ENCODE data around the gene ZNF254. TPM values are rescaled to one million over a fixed set of nuclear protein-coding genes. Genes with fewer than 3 reads are reported as not detected.
"Not testable (repeated sequence)": the region's sequence is repeated elsewhere in the genome, so short reads cannot be mapped to it uniquely, and the experiment has no call there.

The ZNF254 gene
- total and polyA plus RNA-seq, 2 donors = 13.1 to 20.4 TPM

DNA sequence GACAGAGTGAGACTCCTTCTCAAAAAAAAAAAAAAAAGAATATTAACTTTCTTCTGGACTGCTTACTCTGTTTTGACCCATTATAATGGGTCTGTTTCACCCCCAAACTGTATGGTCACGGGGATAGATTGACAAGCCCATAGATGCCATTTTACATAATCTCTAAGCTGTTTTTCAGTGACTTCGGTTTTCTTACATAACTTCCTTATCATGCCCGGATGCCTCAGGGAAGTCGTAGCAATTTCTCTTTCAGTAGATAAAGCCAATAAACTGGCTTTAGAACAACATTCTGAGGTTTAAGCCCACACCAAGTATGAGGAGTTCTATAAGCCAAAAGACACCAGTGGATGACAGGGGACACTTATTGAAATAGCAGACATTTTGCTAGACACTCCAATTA, 5.9 kb upstream of the ZNF254 start:
- Histone ChIP-seq H3K27me3 (ENCODE audit: control insufficient read depth in 2 of 2, insufficient read depth in 1 of 2, low read length in 1 of 2) (no peaks in the 10 kb centered on the region), H3K4me1 (ENCODE audit: control insufficient read depth in 2 of 2, insufficient read depth in 2 of 2, low read length in 2 of 2) (no peaks in the 10 kb centered on the region), H3K36me3 (ENCODE audit: control insufficient read depth in 2 of 2, insufficient read depth in 2 of 2, low read length in 1 of 2) (peaks cover 0 to 8% of the 10 kb centered on the region in 2 donors), H3K9me3 (ENCODE audit: control insufficient read depth in 2 of 2, insufficient read depth in 1 of 2, low read length in 1 of 2) (no peaks in the 10 kb centered on the region), H3K27ac (ENCODE audit: low read depth in 1 of 2, low read length in 1 of 2) (no peak overlapping the region), H3K4me3 (ENCODE audit: low read length in 2 of 2) (no peak overlapping the region)
- 79% methylated on average over 4 of the region's 4 CpGs for WGBS
- no peak for DNase-seq (ENCODE audit: low read depth in 6 of 9, low spot score in 9 of 9)

DNA sequence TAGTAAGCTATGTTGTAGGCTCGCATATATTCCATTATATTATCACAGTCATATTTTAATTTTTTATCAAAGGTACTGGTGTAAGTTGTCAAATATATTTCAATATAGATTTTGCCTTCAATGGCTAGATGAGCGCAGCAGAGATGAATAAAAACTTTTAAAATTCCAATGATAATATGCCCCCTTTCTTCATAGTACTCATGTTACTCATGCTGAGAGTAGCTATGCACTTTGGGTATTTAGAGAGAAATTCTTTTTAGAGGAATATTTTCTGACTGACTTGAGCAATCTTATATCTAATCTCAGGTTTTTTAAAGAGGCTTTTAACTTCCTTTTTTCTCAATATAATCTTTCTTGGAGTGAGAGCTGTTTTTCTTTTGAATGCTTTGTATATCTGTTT, 11.4 kb downstream of the ZNF254 start:
- Histone ChIP-seq H3K4me3 (ENCODE audit: low read length in 2 of 2) (no peak overlapping the region), H3K9me3 (ENCODE audit: control insufficient read depth in 2 of 2, insufficient read depth in 1 of 2, low read length in 1 of 2) (peaks cover 0 to 9% of the 10 kb centered on the region in 2 donors), H3K27me3 (ENCODE audit: control insufficient read depth in 2 of 2, insufficient read depth in 1 of 2, low read length in 1 of 2) (no peaks in the 10 kb centered on the region), H3K4me1 (ENCODE audit: control insufficient read depth in 2 of 2, insufficient read depth in 2 of 2, low read length in 2 of 2) (no peaks in the 10 kb centered on the region), H3K27ac (ENCODE audit: low read depth in 1 of 2, low read length in 1 of 2) (no peak overlapping the region), H3K36me3 (ENCODE audit: control insufficient read depth in 2 of 2, insufficient read depth in 2 of 2, low read length in 1 of 2) (peaks cover 0 to 9% of the 10 kb centered on the region in 2 donors)
- WGBS = 98% methylated on average over 2 of the region's 2 CpGs
- DNase-seq (ENCODE audit: low read depth in 6 of 9, low spot score in 9 of 9) = no peak

DNA sequence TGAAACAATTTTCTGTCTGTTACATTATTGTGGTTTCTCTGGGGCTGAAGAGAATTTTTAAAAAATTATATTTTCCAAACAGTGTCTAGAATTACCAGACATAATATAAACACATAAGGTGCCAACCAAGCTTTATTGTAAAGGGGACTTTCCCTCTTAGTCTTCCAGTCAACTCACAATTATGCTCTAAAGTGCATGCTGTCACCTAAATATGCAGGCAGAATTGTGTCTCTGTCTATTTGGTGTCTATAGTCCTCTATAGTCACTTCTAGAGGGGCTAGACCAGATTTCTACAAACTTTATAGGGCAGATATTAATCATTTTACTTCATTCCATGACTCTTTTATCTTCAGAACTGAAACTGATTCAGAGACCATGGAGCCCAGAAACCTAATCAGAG, 12.8 kb downstream of the ZNF254 start:
- Histone ChIP-seq H3K27ac (ENCODE audit: low read depth in 1 of 2, low read length in 1 of 2) (no peak overlapping the region), H3K36me3 (ENCODE audit: control insufficient read depth in 2 of 2, insufficient read depth in 2 of 2, low read length in 1 of 2) (peaks cover 3% of the 10 kb centered on the region in 2 donors), H3K27me3 (ENCODE audit: control insufficient read depth in 2 of 2, insufficient read depth in 1 of 2, low read length in 1 of 2) (no peaks in the 10 kb centered on the region), H3K9me3 (ENCODE audit: control insufficient read depth in 2 of 2, insufficient read depth in 1 of 2, low read length in 1 of 2) (peaks cover 0 to under 1% of the 10 kb centered on the region in 2 donors), H3K4me1 (ENCODE audit: control insufficient read depth in 2 of 2, insufficient read depth in 2 of 2, low read length in 2 of 2) (no peaks in the 10 kb centered on the region), H3K4me3 (ENCODE audit: low read length in 2 of 2) (no peak overlapping the region)
- DNase-seq (ENCODE audit: low read depth in 6 of 9, low spot score in 9 of 9) = no peak

DNA sequence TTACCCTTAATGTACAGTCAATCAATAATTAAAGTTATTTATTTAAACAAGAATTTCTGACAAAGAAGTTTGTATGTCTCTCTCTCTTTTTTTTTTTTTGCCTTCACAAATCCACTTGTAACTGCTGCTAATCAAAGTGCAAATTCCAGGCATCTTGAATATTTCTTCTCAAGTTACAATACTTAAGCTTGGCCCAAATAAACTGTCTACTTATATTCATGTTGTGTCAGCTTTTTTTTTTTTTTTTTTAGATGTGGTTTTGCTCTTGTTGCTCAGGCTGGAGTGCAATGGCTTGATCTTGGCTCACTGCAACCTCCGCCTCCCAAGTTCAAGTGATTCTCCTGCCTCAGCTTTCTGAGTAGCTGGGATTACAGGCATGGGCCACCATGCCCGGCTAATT, 13.6 kb downstream of the ZNF254 start:
- H3K9me3 ChIP-seq (ENCODE audit: control insufficient read depth in 2 of 2, insufficient read depth in 1 of 2, low read length in 1 of 2); DNase-seq (ENCODE audit: low read depth in 6 of 9, low spot score in 9 of 9); H3K27ac ChIP-seq (ENCODE audit: low read depth in 1 of 2, low read length in 1 of 2); H3K27me3 ChIP-seq (ENCODE audit: control insufficient read depth in 2 of 2, insufficient read depth in 1 of 2, low read length in 1 of 2); H3K4me3 ChIP-seq (ENCODE audit: low read length in 2 of 2); H3K4me1 ChIP-seq (ENCODE audit: control insufficient read depth in 2 of 2, insufficient read depth in 2 of 2, low read length in 2 of 2); H3K36me3 ChIP-seq (ENCODE audit: control insufficient read depth in 2 of 2, insufficient read depth in 2 of 2, low read length in 1 of 2): not testable (repeated sequence)
- WGBS = 93% methylated on average over 2 of the region's 2 CpGs

DNA sequence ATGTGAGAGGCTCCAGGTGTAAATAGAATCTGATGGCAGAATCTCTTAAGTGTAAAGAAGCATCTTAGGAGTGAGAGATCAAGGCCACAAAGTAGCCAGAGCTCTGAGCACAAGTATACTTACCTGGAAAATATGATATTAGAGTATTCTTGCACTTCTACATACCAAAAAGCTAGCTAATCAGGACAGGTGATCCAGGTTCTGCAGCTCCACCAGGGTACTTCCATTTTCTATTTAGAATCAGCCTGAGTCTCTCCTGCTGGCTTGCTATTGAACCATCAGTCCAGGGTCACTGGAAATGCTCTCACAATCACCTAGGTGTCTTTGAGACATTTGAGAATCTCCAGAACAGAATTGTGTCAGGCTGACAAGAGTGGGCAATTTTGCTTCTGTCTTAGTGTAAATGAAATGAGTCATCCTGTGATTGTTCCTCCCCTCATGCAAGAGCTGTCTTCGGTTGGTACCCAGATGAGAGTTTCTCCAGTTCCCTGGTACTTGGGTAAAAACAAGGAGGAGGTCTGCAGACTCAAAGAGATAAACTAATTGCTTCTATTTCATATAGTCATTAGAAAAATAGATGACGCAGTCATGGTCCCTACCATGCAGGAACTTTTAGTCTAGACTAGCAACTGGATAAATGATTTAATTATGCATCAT, 14.6 kb downstream of the ZNF254 start:
- no peaks in the 10 kb centered on the region for H3K4me1 ChIP-seq (ENCODE audit: control insufficient read depth in 2 of 2, insufficient read depth in 2 of 2, low read length in 2 of 2)
- WGBS = 96% methylated on average over 2 of the region's 2 CpGs
- no peaks in the 10 kb centered on the region for H3K27me3 ChIP-seq (ENCODE audit: control insufficient read depth in 2 of 2, insufficient read depth in 1 of 2, low read length in 1 of 2)
- no peak overlapping the region for H3K4me3 ChIP-seq (ENCODE audit: low read length in 2 of 2)
- H3K27ac ChIP-seq (ENCODE audit: low read depth in 1 of 2, low read length in 1 of 2) = no peak overlapping the region
- no peaks in the 10 kb centered on the region for H3K9me3 ChIP-seq (ENCODE audit: control insufficient read depth in 2 of 2, insufficient read depth in 1 of 2, low read length in 1 of 2)
- DNase-seq (ENCODE audit: low read depth in 6 of 9, low spot score in 9 of 9) = no peak
- peaks cover 3% of the 10 kb centered on the region in 2 donors for H3K36me3 ChIP-seq (ENCODE audit: control insufficient read depth in 2 of 2, insufficient read depth in 2 of 2, low read length in 1 of 2)

DNA sequence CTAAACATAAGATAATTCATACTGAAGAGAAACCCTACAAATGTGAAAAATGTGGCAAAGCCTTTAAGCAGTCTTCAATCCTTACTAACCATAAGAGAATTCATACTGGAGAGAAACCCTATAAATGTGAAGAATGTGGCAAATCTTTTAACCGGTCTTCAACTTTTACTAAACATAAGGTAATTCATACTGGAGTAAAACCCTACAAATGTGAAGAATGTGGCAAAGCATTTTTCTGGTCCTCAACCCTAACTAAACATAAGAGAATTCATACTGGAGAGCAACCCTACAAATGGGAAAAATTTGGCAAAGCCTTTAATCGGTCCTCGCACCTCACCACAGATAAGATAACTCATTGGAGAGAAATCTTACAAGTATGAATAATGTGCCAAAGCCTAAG, 40.6 kb downstream of the ZNF254 start:
- DNase-seq (ENCODE audit: low read depth in 6 of 9, low spot score in 9 of 9) = no peak
- peaks cover 3 to 10% of the 10 kb centered on the region in 2 donors for H3K36me3 ChIP-seq (ENCODE audit: control insufficient read depth in 2 of 2, insufficient read depth in 2 of 2, low read length in 1 of 2)
- no peak overlapping the region for H3K27ac ChIP-seq (ENCODE audit: low read depth in 1 of 2, low read length in 1 of 2)
- no peak overlapping the region for H3K4me3 ChIP-seq (ENCODE audit: low read length in 2 of 2)
- 98% methylated on average over 3 of the region's 3 CpGs for WGBS
- peaks cover 4 to 9% of the 10 kb centered on the region in 2 donors for H3K9me3 ChIP-seq (ENCODE audit: control insufficient read depth in 2 of 2, insufficient read depth in 1 of 2, low read length in 1 of 2)
- no peaks in the 10 kb centered on the region for H3K27me3 ChIP-seq (ENCODE audit: control insufficient read depth in 2 of 2, insufficient read depth in 1 of 2, low read length in 1 of 2)
- no peaks in the 10 kb centered on the region for H3K4me1 ChIP-seq (ENCODE audit: control insufficient read depth in 2 of 2, insufficient read depth in 2 of 2, low read length in 2 of 2)

DNA sequence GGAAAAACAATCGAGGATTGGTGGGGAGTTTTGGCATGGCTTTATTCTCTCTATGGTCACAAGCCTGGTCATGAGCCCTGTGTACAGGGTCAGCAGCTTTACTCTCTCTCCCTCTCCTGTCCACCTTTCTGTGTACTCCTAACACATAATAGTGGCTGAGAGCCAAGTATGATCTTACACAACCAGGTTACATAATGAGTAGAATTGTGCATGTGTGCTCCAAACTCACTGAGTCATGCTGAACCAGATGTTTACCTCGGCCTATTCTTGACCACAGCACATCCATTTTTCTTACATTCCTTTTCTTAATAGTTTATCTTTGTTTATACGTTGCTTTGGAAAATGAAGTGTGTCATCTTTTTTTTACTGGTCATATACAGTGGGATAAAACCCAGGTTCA, 53.1 kb downstream of the ZNF254 start:
- Histone ChIP-seq H3K9me3 (ENCODE audit: control insufficient read depth in 2 of 2, insufficient read depth in 1 of 2, low read length in 1 of 2) (peaks cover 6 to 19% of the 10 kb centered on the region in 2 donors), H3K4me1 (ENCODE audit: control insufficient read depth in 2 of 2, insufficient read depth in 2 of 2, low read length in 2 of 2) (no peaks in the 10 kb centered on the region), H3K27ac (ENCODE audit: low read depth in 1 of 2, low read length in 1 of 2) (no peak overlapping the region), H3K4me3 (ENCODE audit: low read length in 2 of 2) (no peak overlapping the region), H3K27me3 (ENCODE audit: control insufficient read depth in 2 of 2, insufficient read depth in 1 of 2, low read length in 1 of 2) (no peaks in the 10 kb centered on the region), H3K36me3 (ENCODE audit: control insufficient read depth in 2 of 2, insufficient read depth in 2 of 2, low read length in 1 of 2) (peaks cover 0 to 7% of the 10 kb centered on the region in 2 donors)
- 99% methylated on average over 3 of the region's 3 CpGs for WGBS
- DNase-seq (ENCODE audit: low read depth in 6 of 9, low spot score in 9 of 9) = no peak

DNA sequence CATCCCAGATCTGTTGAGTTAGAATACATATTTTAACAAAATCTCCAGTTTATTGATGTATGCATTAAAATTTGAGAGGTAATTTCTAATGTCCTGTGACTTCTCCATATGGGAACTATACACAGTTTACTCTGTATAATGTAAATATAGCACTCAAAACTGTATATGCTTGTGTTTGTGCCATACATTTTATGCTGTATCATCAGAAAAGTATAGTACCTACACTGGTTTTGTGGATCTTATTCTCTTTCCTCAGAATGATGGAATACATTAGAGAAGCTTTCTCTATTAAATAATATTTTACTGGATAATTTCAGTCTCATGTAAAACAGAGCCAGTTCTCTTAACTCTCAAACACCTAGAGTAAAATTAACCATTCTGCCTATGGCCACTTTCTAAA, 53.6 kb downstream of the ZNF254 start:
- no peak for DNase-seq (ENCODE audit: low read depth in 6 of 9, low spot score in 9 of 9)
- peaks cover 0 to 7% of the 10 kb centered on the region in 2 donors for H3K36me3 ChIP-seq (ENCODE audit: control insufficient read depth in 2 of 2, insufficient read depth in 2 of 2, low read length in 1 of 2)
- no peak overlapping the region for H3K27ac ChIP-seq (ENCODE audit: low read depth in 1 of 2, low read length in 1 of 2)
- H3K9me3 ChIP-seq (ENCODE audit: control insufficient read depth in 2 of 2, insufficient read depth in 1 of 2, low read length in 1 of 2) = peaks cover 6 to 16% of the 10 kb centered on the region in 2 donors
- no peak overlapping the region for H3K4me3 ChIP-seq (ENCODE audit: low read length in 2 of 2)
- H3K4me1 ChIP-seq (ENCODE audit: control insufficient read depth in 2 of 2, insufficient read depth in 2 of 2, low read length in 2 of 2) = no peaks in the 10 kb centered on the region
- H3K27me3 ChIP-seq (ENCODE audit: control insufficient read depth in 2 of 2, insufficient read depth in 1 of 2, low read length in 1 of 2) = no peaks in the 10 kb centered on the region

DNA sequence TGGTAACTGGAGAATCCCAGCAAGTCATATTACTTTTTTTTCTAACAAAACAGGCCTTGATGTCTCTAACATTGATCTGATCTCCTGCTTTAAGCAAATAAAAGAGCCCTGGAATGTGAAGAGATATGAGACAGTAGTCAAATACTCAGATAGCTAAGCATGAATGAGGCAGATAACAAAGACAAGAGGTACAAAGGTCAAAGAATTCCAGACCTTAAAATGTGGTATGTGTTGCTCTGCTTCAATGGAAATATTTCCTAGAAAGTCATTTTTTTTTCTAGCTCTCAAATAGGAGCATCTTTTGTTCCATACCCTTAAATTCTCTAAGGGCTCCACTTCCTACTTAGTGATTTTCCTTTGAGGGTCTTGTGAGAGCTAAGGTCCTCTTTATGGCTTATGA, 54.6 kb downstream of the ZNF254 start:
- H3K27me3 ChIP-seq (ENCODE audit: control insufficient read depth in 2 of 2, insufficient read depth in 1 of 2, low read length in 1 of 2) = no peaks in the 10 kb centered on the region
- no peaks in the 10 kb centered on the region for H3K4me1 ChIP-seq (ENCODE audit: control insufficient read depth in 2 of 2, insufficient read depth in 2 of 2, low read length in 2 of 2)
- no peak overlapping the region for H3K4me3 ChIP-seq (ENCODE audit: low read length in 2 of 2)
- H3K27ac ChIP-seq (ENCODE audit: low read depth in 1 of 2, low read length in 1 of 2) = no peak overlapping the region
- no peak for DNase-seq (ENCODE audit: low read depth in 6 of 9, low spot score in 9 of 9)
- H3K9me3 ChIP-seq (ENCODE audit: control insufficient read depth in 2 of 2, insufficient read depth in 1 of 2, low read length in 1 of 2) = peaks cover 6 to 15% of the 10 kb centered on the region in 2 donors
- peaks cover 0 to 7% of the 10 kb centered on the region in 2 donors for H3K36me3 ChIP-seq (ENCODE audit: control insufficient read depth in 2 of 2, insufficient read depth in 2 of 2, low read length in 1 of 2)
